ENCODE data around the gene DRC7.

The DRC7 gene

DNA sequence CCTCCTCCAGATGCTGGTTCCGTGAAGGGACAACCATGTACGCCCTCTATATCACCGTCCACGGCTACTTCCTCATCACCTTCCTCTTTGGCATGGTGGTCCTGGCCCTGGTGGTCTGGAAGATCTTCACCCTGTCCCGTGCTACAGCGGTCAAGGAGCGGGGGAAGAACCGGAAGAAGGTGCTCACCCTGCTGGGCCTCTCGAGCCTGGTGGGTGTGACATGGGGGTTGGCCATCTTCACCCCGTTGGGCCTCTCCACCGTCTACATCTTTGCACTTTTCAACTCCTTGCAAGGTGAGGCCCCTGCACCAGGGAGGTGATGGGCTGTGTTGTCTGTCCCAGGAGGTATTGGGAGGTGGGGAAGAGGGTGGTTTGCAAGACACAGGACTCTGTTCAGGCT is 9.0 kb upstream of the DRC7 start:
- FAIRE-seq: no peak
- no peak for DNase-seq (ENCODE audit: insufficient read length, low spot score)
- TF ChIP-seq, protein P1, sequence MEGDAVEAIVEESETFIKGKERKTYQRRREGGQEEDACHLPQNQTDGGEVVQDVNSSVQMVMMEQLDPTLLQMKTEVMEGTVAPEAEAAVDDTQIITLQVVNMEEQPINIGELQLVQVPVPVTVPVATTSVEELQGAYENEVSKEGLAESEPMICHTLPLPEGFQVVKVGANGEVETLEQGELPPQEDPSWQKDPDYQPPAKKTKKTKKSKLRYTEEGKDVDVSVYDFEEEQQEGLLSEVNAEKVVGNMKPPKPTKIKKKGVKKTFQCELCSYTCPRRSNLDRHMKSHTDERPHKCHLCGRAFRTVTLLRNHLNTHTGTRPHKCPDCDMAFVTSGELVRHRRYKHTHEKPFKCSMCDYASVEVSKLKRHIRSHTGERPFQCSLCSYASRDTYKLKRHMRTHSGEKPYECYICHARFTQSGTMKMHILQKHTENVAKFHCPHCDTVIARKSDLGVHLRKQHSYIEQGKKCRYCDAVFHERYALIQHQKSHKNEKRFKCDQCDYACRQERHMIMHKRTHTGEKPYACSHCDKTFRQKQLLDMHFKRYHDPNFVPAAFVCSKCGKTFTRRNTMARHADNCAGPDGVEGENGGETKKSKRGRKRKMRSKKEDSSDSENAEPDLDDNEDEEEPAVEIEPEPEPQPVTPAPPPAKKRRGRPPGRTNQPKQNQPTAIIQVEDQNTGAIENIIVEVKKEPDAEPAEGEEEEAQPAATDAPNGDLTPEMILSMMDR (IDR thresholded peaks at IDR 0.05; ENCODE audit: insufficient read depth, missing control alignments): no peak

DNA sequence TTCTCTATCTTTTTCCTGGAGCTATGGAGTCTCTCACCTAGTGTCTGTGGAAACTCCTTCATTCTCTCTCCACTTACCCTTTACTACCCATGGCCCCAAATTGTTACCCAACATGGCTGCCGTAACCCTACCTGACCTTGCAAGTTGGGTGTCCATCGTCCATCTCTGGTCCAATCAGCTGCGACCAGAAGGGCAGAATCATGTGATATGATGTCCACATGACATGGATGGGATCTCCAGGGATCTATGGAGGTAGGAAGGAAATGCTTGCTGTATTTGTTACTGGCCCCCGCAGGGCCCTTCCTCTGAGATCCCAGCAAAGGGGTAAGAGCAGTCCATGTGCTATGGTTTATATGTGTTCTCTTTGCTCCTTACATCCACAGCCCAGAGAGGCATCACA is 8.0 kb upstream of the DRC7 start:
- TF ChIP-seq, protein P1 (IDR thresholded peaks at IDR 0.05; ENCODE audit: insufficient read depth, missing control alignments): no peak
- DNase-seq (ENCODE audit: insufficient read length, low spot score) (no peak), FAIRE-seq (no peak)

DNA sequence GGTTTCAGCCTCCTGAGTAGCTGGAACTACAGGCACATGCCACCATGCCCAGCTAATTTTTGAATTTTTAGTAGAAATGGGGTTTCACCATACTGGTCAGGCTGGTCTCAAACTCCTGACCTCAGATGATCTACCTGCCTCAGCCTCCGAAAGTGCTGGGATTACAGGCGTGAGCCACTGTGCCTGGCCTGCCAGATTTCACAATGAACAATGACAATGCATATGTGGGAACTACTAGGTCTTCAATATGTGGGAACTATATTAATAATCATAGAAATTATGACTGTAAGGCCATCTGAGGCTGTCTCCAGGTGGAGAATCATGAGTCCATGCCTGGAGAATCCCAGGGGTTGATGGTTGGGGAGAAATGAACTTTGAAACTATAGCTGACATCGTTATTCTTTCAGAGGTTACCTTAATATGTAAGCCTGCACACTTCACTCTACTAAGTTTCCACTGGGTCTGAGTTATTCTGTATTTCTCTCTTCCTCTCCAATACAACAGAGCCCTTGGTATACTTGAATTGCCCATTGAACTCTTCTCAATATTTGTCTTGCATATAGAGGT is 7.2 kb upstream of the DRC7 start:
- DNase-seq (ENCODE audit: insufficient read length, low spot score) (no peak), FAIRE-seq (no peak)
- TF ChIP-seq, protein P1 (IDR thresholded peaks at IDR 0.05; ENCODE audit: insufficient read depth, missing control alignments): no peak

DNA sequence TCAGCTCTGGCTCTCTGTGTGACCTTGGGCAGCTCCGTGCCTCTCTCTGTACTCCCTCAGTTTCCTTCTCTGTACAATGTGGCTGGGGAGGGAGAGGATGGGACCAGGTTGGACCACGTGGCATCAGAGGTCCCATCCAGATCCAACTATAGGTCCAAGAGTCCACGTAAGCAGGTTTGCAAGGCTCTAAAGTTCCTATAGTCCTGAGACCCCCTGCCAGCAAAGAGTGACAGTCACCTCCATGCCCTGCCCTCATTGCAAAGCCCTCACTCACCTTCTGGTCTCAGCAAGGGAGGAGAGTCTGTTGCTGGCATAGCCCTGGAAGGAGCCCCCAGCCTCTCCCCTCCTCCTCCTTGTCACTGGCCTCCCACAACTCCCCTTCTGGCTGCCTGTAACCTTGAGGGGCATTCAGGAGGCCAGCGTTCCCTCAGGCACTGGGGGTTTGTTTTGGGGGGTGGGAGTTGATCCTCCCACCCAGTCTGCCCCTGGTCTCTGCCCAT is 6.1 kb upstream of the DRC7 start:
- DNase-seq (ENCODE audit: insufficient read length, low spot score): no peak
- TF ChIP-seq, protein P1 (IDR thresholded peaks at IDR 0.05; ENCODE audit: insufficient read depth, missing control alignments): no peak
- FAIRE-seq: no peak

DNA sequence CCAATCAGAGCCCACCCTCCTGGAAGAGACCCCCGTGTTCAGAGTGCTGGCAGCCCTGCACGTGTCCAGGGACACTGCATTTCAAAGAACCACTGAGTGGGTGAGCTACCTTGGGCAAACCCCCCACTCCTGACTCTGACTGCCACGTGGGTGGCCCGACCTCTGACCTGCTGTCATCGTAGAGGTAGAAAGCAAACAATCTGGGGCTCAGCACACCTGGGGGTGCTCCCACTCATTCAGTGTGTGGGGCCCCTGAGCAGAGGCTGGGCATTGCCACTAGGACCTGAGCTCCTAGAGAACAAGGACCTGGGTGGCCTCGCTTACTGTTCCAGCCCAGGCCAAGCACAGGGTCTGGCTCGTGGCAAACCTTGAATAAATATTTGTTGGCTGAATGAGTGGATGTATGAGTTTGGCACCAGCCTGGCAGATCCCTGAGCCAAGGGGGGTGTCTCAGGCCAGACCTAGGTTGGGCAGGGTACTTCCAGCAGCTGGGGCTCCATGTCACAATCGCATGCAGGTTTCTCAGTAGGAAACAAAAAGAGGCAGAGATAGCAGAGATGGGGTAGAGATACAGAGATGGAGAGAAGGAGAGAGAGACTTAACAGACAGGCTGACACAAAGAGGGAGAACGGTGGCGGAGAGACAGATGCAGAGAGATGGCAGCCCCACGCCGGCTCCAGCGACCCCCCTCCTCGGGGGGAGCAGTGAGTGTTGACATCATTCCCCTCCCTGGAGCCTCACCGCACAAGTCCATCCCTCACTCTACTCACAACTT is 5.4 kb upstream of the DRC7 start:
- TF ChIP-seq, protein P1 (IDR thresholded peaks at IDR 0.05; ENCODE audit: insufficient read depth, missing control alignments): no peak
- DNase-seq (ENCODE audit: insufficient read length, low spot score) (no peak), FAIRE-seq (no peak)

DNA sequence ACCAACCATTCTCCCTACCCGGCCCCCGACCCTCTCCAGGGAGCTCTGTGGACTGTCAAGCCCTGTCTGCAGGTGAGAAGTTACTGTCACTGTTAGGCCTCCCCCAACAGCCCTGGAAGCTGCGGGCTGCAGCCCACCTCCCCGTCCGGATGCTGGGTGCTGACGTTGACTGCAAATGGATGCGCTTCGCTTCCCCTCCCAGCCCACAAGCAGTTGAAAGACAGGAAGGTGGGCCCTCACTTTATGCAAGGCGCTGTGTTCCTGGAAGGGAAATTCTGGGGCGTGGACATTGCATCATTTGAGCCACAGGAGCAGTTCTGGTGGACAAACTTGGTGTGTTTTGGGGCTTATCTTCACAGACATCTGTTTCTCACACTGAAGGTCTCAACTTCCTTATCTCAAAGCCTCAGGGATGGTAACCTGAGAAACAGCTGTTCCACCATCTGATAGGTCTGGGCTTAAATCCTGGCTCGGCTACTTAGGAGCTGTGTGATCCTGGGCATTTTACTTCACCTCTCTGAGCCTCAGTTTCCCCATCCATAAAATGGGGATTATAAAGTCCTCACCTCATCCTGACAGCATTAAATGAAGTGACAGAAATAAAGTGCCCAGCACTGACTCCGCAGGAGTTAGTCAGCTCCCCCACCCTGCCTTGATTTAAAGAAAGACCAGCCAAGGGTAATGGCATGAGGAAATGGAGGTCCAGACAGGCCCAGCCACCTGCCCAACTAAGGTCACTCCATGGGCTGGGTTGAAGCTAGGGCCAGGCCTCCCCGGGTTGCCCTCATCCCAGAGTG is 4.6 kb upstream of the DRC7 start:
- no peak for DNase-seq (ENCODE audit: insufficient read length, low spot score)
- FAIRE-seq: no peak
- TF ChIP-seq, protein P1 (IDR thresholded peaks at IDR 0.05; ENCODE audit: insufficient read depth, missing control alignments): no peak
